D721Med (cell line): Measurements from ENCODE around the gene PHKG1.
A peak's percentile ranks its signal among the peaks of the same experiment; 100 is the strongest.
"Not testable (repeated sequence)": the region's sequence is repeated elsewhere in the genome, so short reads cannot be mapped to it uniquely, and the experiment has no call there.

ENCODE experiments used
- DNase-seq: peaks from one replicate; pipeline ENCODE4 v3.0.0; 2011; ENCODE audit warnings: low spot score; ENCODE audit not compliant: insufficient read length
- FAIRE-seq: peaks from 2 replicates; lab custom pipeline; 2011; peaks lifted over from hg19 to GRCh38; lab: Jason Lieb, UNC
- CTCF ChIP-seq: IDR thresholded peaks from 2 replicates; pipeline ENCODE4 v1.5.1; 2012; ENCODE audit warnings: mild to moderate bottlenecking, control low read depth; ENCODE audit not compliant: insufficient read depth; ENCODE audit errors: missing control alignments

PHKG1 gene

DNA sequence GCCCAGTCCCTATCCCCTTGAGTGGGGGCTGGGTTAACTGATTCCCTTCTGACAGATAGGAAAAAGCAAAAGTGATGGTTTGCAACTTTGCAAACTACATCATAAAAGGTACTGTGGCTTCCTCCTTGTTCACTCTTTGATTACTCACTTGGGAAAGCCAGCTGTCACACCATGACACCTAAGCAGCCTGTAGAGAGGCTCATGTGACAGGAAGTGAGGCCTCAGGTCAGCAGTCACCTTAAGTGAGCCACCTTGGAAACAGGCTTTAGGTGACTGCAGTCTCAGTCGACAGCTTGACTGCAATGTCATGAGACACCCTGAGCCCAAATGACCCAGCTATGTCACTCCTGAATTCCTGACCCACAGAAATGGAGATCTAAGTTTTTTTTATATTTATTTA, 17.9 kb upstream of the PHKG1 start:
- no peak for DNase-seq
- no peak for FAIRE-seq
- TF ChIP-seq CTCF: no peak

- no peak for DNase-seq
- no peak for TF ChIP-seq CTCF
- no peak for FAIRE-seq
Measured at GRCh38 chr7:56107954-56108258, 15.2 kb upstream of the PHKG1 start.

- TF ChIP-seq CTCF: no peak
- DNase-seq (peak; percentile 87), FAIRE-seq (peak; percentile 63)
Measured at GRCh38 chr7:56106108-56107073, 13.6 kb upstream of the PHKG1 start, which contains the start of gene CHCHD2. Gene CHCHD2 (minus strand): TSS chr7:56106476. CDS start chr7:56106413, 63 bp downstream.

GRCh38 chr7:56105508-56105907, 12.8 kb upstream of the PHKG1 start:
- no peak for TF ChIP-seq CTCF
- DNase-seq (no peak), FAIRE-seq (no peak)

GRCh38 chr7:56104138-56104537, 11.4 kb upstream of the PHKG1 start:
- DNase-seq, FAIRE-seq: not testable (repeated sequence)

GRCh38 chr7:56099653-56100052, 6.9 kb upstream of the PHKG1 start:
- DNase-seq: no peak
- FAIRE-seq: no peak
- no peak for TF ChIP-seq CTCF

DNA sequence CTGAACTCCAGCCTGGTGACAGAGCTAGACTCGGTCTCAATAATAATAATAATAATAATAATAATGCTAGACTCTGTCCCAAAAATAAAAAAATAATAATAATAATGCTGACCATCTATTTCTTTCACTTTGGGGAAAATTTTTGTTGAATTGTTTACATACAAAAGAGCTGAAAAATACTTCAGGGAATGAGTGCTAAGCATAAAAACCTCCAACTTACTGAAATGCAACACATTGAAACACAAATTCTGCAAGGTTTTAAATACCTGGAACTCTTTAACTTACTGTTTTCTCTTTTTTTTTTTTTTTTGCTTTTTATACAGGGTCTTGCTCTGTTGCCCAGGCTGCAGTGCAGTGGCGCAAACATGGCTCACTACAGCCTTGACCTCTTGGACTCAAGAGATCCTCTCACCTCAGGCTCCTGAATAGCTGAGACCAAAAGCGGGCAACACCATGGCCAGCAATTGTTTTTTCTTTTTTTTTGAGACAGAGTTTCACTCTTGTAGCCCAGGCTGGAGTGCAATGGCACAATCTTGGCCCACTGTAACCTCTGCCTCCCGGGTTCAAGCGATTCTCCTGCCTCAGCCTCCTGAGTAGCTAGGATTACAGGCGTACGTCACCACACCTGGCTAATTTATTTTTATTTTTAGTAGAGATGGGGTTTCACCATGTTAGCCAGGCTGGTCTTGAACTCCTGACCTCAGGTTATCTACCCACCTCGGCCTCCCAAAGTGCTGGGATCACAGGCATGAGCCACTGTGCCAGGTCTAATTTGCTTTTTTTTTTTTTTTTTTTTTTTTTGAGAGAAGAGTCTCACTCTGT, 5.6 kb upstream of the PHKG1 start:
- FAIRE-seq, DNase-seq: not testable (repeated sequence)

GRCh38 chr7:56097700-56098099, 4.9 kb upstream of the PHKG1 start:
- FAIRE-seq (no peak), DNase-seq (no peak)
- no peak for TF ChIP-seq CTCF

DNA sequence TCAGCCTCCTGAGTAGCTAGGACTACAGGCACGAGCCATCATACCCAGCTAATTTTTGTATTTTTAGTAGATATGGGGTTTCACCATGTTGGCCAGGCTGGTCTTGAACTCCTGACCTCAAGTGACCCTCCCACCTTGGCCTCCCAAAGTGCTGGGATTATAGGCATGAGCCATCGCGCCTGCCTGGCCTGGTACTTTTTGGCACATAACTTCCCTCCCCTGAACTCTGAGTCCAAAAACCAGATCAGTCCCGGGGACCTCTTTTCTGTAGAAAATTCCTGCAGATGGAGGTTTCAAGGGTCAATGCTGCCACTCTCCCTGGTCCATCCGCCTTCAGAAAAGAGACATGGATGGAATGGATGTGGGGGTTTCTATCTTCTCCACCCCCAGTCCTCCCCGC, 364 bp downstream of the PHKG1 start:
- DNase-seq, FAIRE-seq: not testable (repeated sequence)
